Body of pancreas (tissue), 4 donors: Measurements from ENCODE around the gene KCNQ4.

Experiments used
- CTCF ChIP-seq, 7 experiments: fragments of 450-650 bp in 4 of 7; fragments of 200-600 bp in 3 of 7; sonication (generic) in 3 of 7; IDR thresholded peaks; one replicate each; pipeline ENCODE4 v1.5.1; 2016 to 2019; ENCODE audit warnings: antibody characterized with exemption in 7 of 7
- POLR2A ChIP-seq, 3 donors: fragments of 450-650 bp; IDR thresholded peaks; one replicate each; pipeline ENCODE4 v1.6.1; 2016; ENCODE audit warnings: antibody characterized with exemption in 3 of 3, mild to moderate bottlenecking in 2 of 3

DNA sequence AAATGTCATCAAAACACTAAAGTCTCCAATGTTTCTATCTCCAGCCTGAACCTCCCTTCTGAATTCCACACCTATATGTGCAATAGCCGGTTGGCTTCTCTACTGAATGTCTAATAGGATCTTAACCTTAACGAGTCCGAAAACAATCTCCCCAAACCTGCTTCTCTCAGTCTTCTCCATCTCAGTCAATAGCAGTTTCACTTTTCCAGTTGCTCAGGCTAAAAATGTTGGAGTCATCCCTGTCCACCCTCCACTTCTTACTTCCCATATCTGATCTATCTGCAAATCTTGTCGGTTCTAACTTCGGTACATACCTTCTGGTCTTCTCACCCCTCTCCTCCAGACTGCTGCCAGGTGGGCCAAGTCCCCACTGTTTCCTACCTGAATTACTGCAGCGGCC lies 104.1 kb downstream of the KCNQ4 start:
- TF ChIP-seq CTCF (IDR thresholded peaks at IDR 0.05) (no peak), POLR2A (IDR thresholded peaks at IDR 0.05) (no peak)
